H1 (cell line): ENCODE data around the gene FGF4. TPM values are rescaled to one million over a fixed set of nuclear protein-coding genes. Genes with fewer than 3 reads are reported as not detected.
A peak's percentile ranks its signal among the peaks of the same experiment; 100 is the strongest.

Experiments
- CTCF ChIA-PET: fragments of 300-600 bp; sonication (Branson Sonifier 250); formaldehyde crosslinking; loops from one replicate; lab custom pipeline; 2021; ENCODE audit not compliant: partially characterized antibody; lab: Charles Lee
- POLR2A ChIA-PET: fragments of 300-600 bp; sonication (Branson Sonifier 250); formaldehyde crosslinking; loops from one replicate; lab custom pipeline; 2021; ENCODE audit warnings: inconsistent platforms; ENCODE audit not compliant: partially characterized antibody; lab: Charles Lee
- DNase-seq, 2 experiments: peaks; one replicate each; pipeline versions ENCODE4 v3.0.0 to v3.0.0-alpha.2; 2010 to 2022; ENCODE audit warnings: low spot score in 2 of 2, low read depth in 1 of 2, mixed read lengths in 1 of 2
- FAIRE-seq: peaks from 2 replicates; lab custom pipeline; 2011; peaks lifted over from hg19 to GRCh38; lab: Jason Lieb, UNC
- H2AFZ ChIP-seq: 2 replicates; pipeline ENCODE4 v1.8.1; 2012; ENCODE audit warnings: low read length, inconsistent platforms
- H2AK5ac ChIP-seq: 2 replicates; pipeline ENCODE4 v1.6.1; 2013; ENCODE audit warnings: low read depth, low read length
- H2BK120ac ChIP-seq: replicated peaks from 2 replicates; pipeline ENCODE3; 2013; ENCODE audit warnings: low read depth, low read length, inconsistent platforms
- H2BK12ac ChIP-seq: 2 replicates; pipeline ENCODE4 v1.6.1; 2013; ENCODE audit warnings: low read depth, low read length
- H2BK15ac ChIP-seq: 2 replicates; pipeline ENCODE4 v1.6.1; 2013; ENCODE audit warnings: low read length
- H2BK20ac ChIP-seq: 2 replicates; pipeline ENCODE4 v1.6.1; 2013; ENCODE audit warnings: low read length
- H2BK5ac ChIP-seq: 2 replicates; pipeline ENCODE4 v1.6.1; 2013; ENCODE audit warnings: low read depth, low read length
- H3K14ac ChIP-seq: 2 replicates; pipeline ENCODE4 v1.6.1; 2013; ENCODE audit warnings: inconsistent platforms; ENCODE audit not compliant: insufficient read length
- H3K18ac ChIP-seq: 2 replicates; pipeline ENCODE4 v1.6.1; 2013; ENCODE audit warnings: low read length; ENCODE audit errors: extremely low read depth
- H3K23ac ChIP-seq: 2 replicates; pipeline ENCODE4 v1.6.1; 2013; ENCODE audit warnings: inconsistent platforms; ENCODE audit not compliant: insufficient read length
- H3K23me2 ChIP-seq: 2 replicates; pipeline ENCODE4 v1.6.1; 2013; ENCODE audit warnings: low read depth, low read length
- H3K27ac ChIP-seq: 2 replicates; pipeline ENCODE4 v1.6.1; 2011; ENCODE audit warnings: low read depth, low read length, inconsistent platforms
- H3K27me3 ChIP-seq, 4 experiments: replicated peaks in 1 of 4; 1 replicate in 1 of 4; 2 replicates in 3 of 4; pipeline versions ENCODE4 v1.6.1 to v1.8.1; 2011 to 2013; ENCODE audit warnings: low read length in 3 of 4, mild to moderate bottlenecking in 3 of 4, inconsistent platforms in 2 of 4, mixed read lengths in 2 of 4, moderate library complexity in 1 of 4; ENCODE audit not compliant: control insufficient read depth in 3 of 4, insufficient read depth in 3 of 4; ENCODE audit errors: extremely low read depth in 1 of 4
- H3K36me3 ChIP-seq, 4 experiments: 2 replicates each; pipeline versions ENCODE4 v1.6.1 to v1.8.1; 2011 to 2013; ENCODE audit warnings: mild to moderate bottlenecking in 4 of 4, low read length in 3 of 4, moderate library complexity in 2 of 4, control low read depth in 1 of 4, inconsistent platforms in 1 of 4; ENCODE audit not compliant: insufficient read depth in 4 of 4, control insufficient read depth in 2 of 4
- H3K4ac ChIP-seq: replicated peaks from 2 replicates; pipeline ENCODE3; 2013; ENCODE audit warnings: low read length, low read depth, mixed read lengths, inconsistent platforms; ENCODE audit not compliant: insufficient read length
- H3K4me1 ChIP-seq, 4 experiments: replicated peaks in 1 of 4; 1 replicate in 1 of 4; 2 replicates in 3 of 4; pipeline versions ENCODE4 v1.6.1 to v1.8.1; 2011 to 2013; ENCODE audit warnings: low read length in 3 of 4, inconsistent platforms in 2 of 4, mixed read lengths in 1 of 4; ENCODE audit not compliant: insufficient read depth in 4 of 4, control insufficient read depth in 3 of 4
- H3K4me2 ChIP-seq, 2 experiments: 2 replicates each; pipeline versions ENCODE4 v1.6.1 to v1.8.1; 2011 to 2013; ENCODE audit warnings: low read depth in 2 of 2, low read length in 2 of 2, control low read depth in 1 of 2, inconsistent platforms in 1 of 2, mild to moderate bottlenecking in 1 of 2; ENCODE audit not compliant: insufficient read depth in 1 of 2
- H3K4me3 ChIP-seq, 4 experiments: fragments of 200-600, 300-600 bp in 1 of 4; sonication (generic), shearing (Covaris generic), sonication (Bioruptor Twin) in 1 of 4; 2 replicates each; pipeline versions ENCODE4 v1.5.1 to v1.8.1; 2011 to 2016; ENCODE audit warnings: low read length in 4 of 4, low read depth in 3 of 4, control low read depth in 2 of 4, inconsistent platforms in 2 of 4, mild to moderate bottlenecking in 2 of 4, mixed read lengths in 1 of 4, moderate library complexity in 1 of 4; ENCODE audit not compliant: insufficient read depth in 2 of 4; ENCODE audit errors: extremely low read depth in 1 of 4
- H3K56ac ChIP-seq: replicated peaks from 2 replicates; pipeline ENCODE3; 2013; ENCODE audit warnings: low read depth, mild to moderate bottlenecking, mixed read lengths, low read length, inconsistent platforms; ENCODE audit not compliant: insufficient read length
- H3K79me1 ChIP-seq: 2 replicates; pipeline ENCODE4 v1.6.1; 2013; ENCODE audit warnings: low read depth, low read length, control low read depth
- H3K79me2 ChIP-seq, 2 experiments: 2 replicates each; pipeline versions ENCODE4 v1.6.1 to v1.8.1; 2012 to 2013; ENCODE audit warnings: low read length in 2 of 2, mild to moderate bottlenecking in 2 of 2, inconsistent platforms in 1 of 2; ENCODE audit not compliant: insufficient read depth in 2 of 2, control insufficient read depth in 1 of 2
- H3K9ac ChIP-seq, 4 experiments: replicated peaks in 1 of 4; 1 replicate in 1 of 4; 2 replicates in 3 of 4; pipeline versions ENCODE4 v1.6.1 to v1.8.1; 2011 to 2013; ENCODE audit warnings: low read depth in 3 of 4, low read length in 3 of 4, control low read depth in 2 of 4, mild to moderate bottlenecking in 2 of 4, moderate library complexity in 2 of 4, inconsistent platforms in 1 of 4; ENCODE audit errors: extremely low read depth in 1 of 4
- H3K9me3 ChIP-seq, 2 experiments: 2 replicates each; pipeline versions ENCODE4 v1.6.1 to v1.8.1; 2012 to 2013; ENCODE audit warnings: mild to moderate bottlenecking in 2 of 2, moderate library complexity in 2 of 2, control low read depth in 1 of 2, inconsistent platforms in 1 of 2, low read depth in 1 of 2, low read length in 1 of 2, mixed read lengths in 1 of 2; ENCODE audit not compliant: insufficient read depth in 2 of 2
- H4K20me1 ChIP-seq, 2 experiments: replicated peaks in 1 of 2; 2 replicates each; pipeline versions ENCODE3 to v1.8.1; 2011 to 2013; ENCODE audit warnings: inconsistent platforms in 2 of 2, low read length in 2 of 2, mild to moderate bottlenecking in 1 of 2; ENCODE audit not compliant: insufficient read depth in 2 of 2, control insufficient read depth in 1 of 2
- H4K5ac ChIP-seq: 2 replicates; pipeline ENCODE4 v1.6.1; 2013; ENCODE audit warnings: low read length, low read depth, mixed read lengths, inconsistent platforms; ENCODE audit not compliant: insufficient read length
- H4K8ac ChIP-seq: 2 replicates; pipeline ENCODE4 v1.8.0; 2013; ENCODE audit warnings: mild to moderate bottlenecking, moderate library complexity, low read length, inconsistent platforms; ENCODE audit not compliant: insufficient read depth; ENCODE audit errors: extremely low read depth
- H4K91ac ChIP-seq: replicated peaks from 2 replicates; pipeline ENCODE3; 2013; ENCODE audit warnings: low read length, mixed read lengths, inconsistent platforms; ENCODE audit not compliant: insufficient read length
- BACH1 ChIP-seq: IDR thresholded peaks from 2 replicates; pipeline ENCODE4 v1.6.1; 2012; ENCODE audit warnings: low read length, improper control_type of control experiment
- HDAC2 ChIP-seq, 2 experiments: fragments of 300-600 bp in 1 of 2; sonication (generic) in 1 of 2; IDR thresholded peaks; 2 replicates each; pipeline ENCODE4 v1.6.1; 2011 to 2012; ENCODE audit warnings: low read depth in 2 of 2, low read length in 2 of 2, mild to moderate bottlenecking in 2 of 2, moderate library complexity in 2 of 2, borderline replicate concordance in 1 of 2, inconsistent platforms in 1 of 2
- KDM1A ChIP-seq: fragments of 200-600, 300-600 bp; sonication (generic); IDR thresholded peaks from 2 replicates; pipeline ENCODE4 v1.7.1; 2016; ENCODE audit warnings: mild to moderate bottlenecking, low read length, borderline replicate concordance
- NRF1 ChIP-seq: IDR thresholded peaks from 2 replicates; pipeline ENCODE4 v1.6.1; 2011; ENCODE audit warnings: mild to moderate bottlenecking, low read depth, low read length, improper control_type of control experiment
- YY1 ChIP-seq: IDR thresholded peaks from 2 replicates; pipeline ENCODE4 v1.6.1; 2011; ENCODE audit warnings: low read depth, mild to moderate bottlenecking, low read length
- WGBS, 2 experiments: shearing (Covaris generic) in 1 of 2; methylation state at CpG; one replicate each; pipeline versions ENCODE4 v1.1.6 to v1.1.7; 2013 to 2015; ENCODE audit warnings: low lambda C conversion rate in 2 of 2, mixed read lengths in 2 of 2, inconsistent platforms in 1 of 2, low coverage in 1 of 2, missing lambda C conversion rate in 1 of 2; ENCODE audit not compliant: insufficient replicate concordance in 2 of 2, insufficient coverage in 1 of 2, insufficient read length in 1 of 2; ENCODE audit errors: extremely low coverage in 1 of 2, missing lambda C conversion rate in 1 of 2; 5-methylcytosine and 5-hydroxymethylcytosine counted together
- polyA plus RNA-seq, 7 experiments: library from polyadenylated mRNA; depleted of rRNA in 3 of 7; stranded (reverse) in 5 of 7; unstranded in 2 of 7; fragments of >200 nt in 5 of 7; fragments of 200-250 nt in 2 of 7; gene quantifications; 1 replicate in 5 of 7; 2 replicates in 1 of 7; 4 replicates in 1 of 7; pipeline versions ENCODE4 v1.2.1 to v1.2.3, GENCODE V29; 2011 to 2013; ENCODE audit warnings: missing spikeins in 2 of 7, mixed read lengths in 2 of 7
- total RNA-seq: library from RNA; stranded (reverse); fragmentation: NEBNext Ultra II Directional; extraction: Animal tissue kit (Norgen Biotek cat#: 25700); gene quantifications from 2 replicates; pipeline ENCODE4 v1.2.1, GENCODE V29; 2021
- TF ChIP-seq, protein P1 (sequence below): IDR thresholded peaks from 2 replicates; pipeline ENCODE4 v1.6.1; 2012; ENCODE audit warnings: inconsistent platforms
- TF ChIP-seq, protein P2 (sequence below): IDR thresholded peaks from 2 replicates; pipeline ENCODE4 v1.6.1; 2012; ENCODE audit warnings: inconsistent platforms

The FGF4 gene
- total and polyA plus RNA-seq, 2 of the 8 experiments (the other 6 are each of a cell fraction or from before 2014, with no cell fraction given), result 0.57 to 2.0 TPM

DNA sequence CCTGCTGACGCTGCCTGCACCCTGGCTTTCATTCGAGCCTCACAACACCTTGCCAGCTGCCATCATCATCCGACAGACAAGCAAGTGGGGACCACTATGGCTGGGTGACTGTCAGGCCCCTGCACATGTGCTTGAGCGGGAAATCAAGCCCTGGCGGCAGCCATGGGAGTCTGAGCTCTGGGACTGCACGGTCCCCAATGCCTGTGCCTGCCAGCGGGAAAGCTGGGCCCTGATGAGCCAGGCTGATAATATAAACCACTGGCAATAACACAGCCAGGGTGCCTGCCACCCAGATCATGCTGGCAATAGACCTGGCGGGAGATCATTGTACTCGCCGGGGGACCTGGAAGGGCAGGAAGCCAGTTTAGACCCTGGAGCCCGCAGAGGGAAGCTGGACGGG is 41.5 kb upstream of the FGF4 start:
- H3K79me1 ChIP-seq, result no peaks in the 10 kb centered on the region; the same call in 1 of the 2 replicates
- H2BK20ac ChIP-seq, result peak overlapping the region; percentile 95; the same call in 1 of the 2 replicates
- no peak overlapping the region for H2AFZ ChIP-seq
- TF ChIP-seq, protein P1, sequence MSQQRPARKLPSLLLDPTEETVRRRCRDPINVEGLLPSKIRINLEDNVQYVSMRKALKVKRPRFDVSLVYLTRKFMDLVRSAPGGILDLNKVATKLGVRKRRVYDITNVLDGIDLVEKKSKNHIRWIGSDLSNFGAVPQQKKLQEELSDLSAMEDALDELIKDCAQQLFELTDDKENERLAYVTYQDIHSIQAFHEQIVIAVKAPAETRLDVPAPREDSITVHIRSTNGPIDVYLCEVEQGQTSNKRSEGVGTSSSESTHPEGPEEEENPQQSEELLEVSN, result peak; percentile 97
- TF ChIP-seq KDM1A (no peak), BACH1 (no peak), HDAC2 (IDR thresholded peaks at IDR 0.05; ENCODE audit: borderline replicate concordance in 1 of 2, low read depth in 2 of 2, low read length in 2 of 2) (no peak), NRF1 (no peak), YY1 (0 out of 2 replicates have a peak, but pooled peaks have one; percentile 41)
- TF ChIP-seq, protein P2, sequence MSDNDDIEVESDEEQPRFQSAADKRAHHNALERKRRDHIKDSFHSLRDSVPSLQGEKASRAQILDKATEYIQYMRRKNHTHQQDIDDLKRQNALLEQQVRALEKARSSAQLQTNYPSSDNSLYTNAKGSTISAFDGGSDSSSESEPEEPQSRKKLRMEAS, result peak; percentile 91
- no peak overlapping the region for H4K91ac ChIP-seq
- no peak overlapping the region for H3K9ac ChIP-seq
- no peak overlapping the region for H2BK12ac ChIP-seq
- H2AK5ac ChIP-seq, result no peak overlapping the region
- H3K23ac ChIP-seq, result no peak overlapping the region
- no peaks in the 10 kb centered on the region for H3K9me3 ChIP-seq
- H2BK5ac ChIP-seq, result no peak overlapping the region
- H3K27ac ChIP-seq, result no peak overlapping the region
- FAIRE-seq, result no peak
- POLR2A ChIA-PET, result no interaction called here
- H2BK15ac ChIP-seq, result no peak overlapping the region
- H3K56ac ChIP-seq, result no peak overlapping the region
- peak overlapping the region in 1 of 2 experiments; percentile 68; a peak in 1 of 4 replicates for H3K4me2 ChIP-seq
- 44% methylated on average over 12 of the region's 12 CpGs; no CpG with 5 or more reads in 1 of the 2 experiments for WGBS, 2 experiments
- H4K5ac ChIP-seq, result no peak overlapping the region
- peaks cover 26% of the 10 kb centered on the region; the same call in 1 of the 2 replicates for H3K23me2 ChIP-seq
- no peak overlapping the region for H3K14ac ChIP-seq
- peaks cover 57 to 77% (median 74%) of the 10 kb centered on the region in 4 experiments for H3K27me3 ChIP-seq
- CTCF ChIA-PET, result interaction anchor here (1.2 to 2.2 kb wide), 6 partner anchors 12 to 95 kb away, joined by 3 to 7 read pairs (median 5); no protein-coding TSS in a partner anchor
- DNase-seq, result peak in 1 of 2 experiments; percentile 56
- no peak overlapping the region for H4K8ac ChIP-seq
- H3K4me1 ChIP-seq, result peaks cover 0 to 16% (median 9%) of the 10 kb centered on the region in 4 experiments; a peak in 6 of 7 replicates
- H4K20me1 ChIP-seq, result peaks cover 0 to 4% of the 10 kb centered on the region in 2 experiments
- H3K18ac ChIP-seq, result no peak overlapping the region
- no peaks in the 10 kb centered on the region for H3K79me2 ChIP-seq
- peaks cover 0 to 4% (median 0%) of the 10 kb centered on the region in 4 experiments; a peak in 1 of 8 replicates for H3K36me3 ChIP-seq
- no peak overlapping the region for H2BK120ac ChIP-seq
- H3K4ac ChIP-seq, result no peak overlapping the region
- peak overlapping the region in 2 of 4 experiments; percentile 4 to 54; a peak in 2 of 8 replicates for H3K4me3 ChIP-seq
